Measurements from ENCODE around the gene SHB. TPM values are rescaled to one million over a fixed set of nuclear protein-coding genes. Genes with fewer than 3 reads are reported as not detected.

The SHB gene
- total and polyA plus RNA-seq, 2 of the 13 experiments (the other 11 are each of a cell fraction or from before 2014, with no cell fraction given) = 19.4 to 20.7 TPM

GRCh38 chr9:37914154-37914551 lies 154.9 kb downstream of the SHB start (continued):
- no peak for TF ChIP-seq KLF6 (CRISPR knock-in tag; IDR thresholded peaks at IDR 0.05)

- TSS peak; percentile 5 for BruUV-seq (replicated peaks)
- no peaks in the 10 kb centered on the region for H3K79me2 ChIP-seq (ENCODE audit: insufficient read depth, low read length)
- peaks cover 12 to 15% of the 10 kb centered on the region in 2 experiments; a peak in 4 of 5 replicates for H3K36me3 ChIP-seq (replicated peaks in 1 of 2; ENCODE audit: control insufficient read depth in 1 of 2, insufficient read depth in 2 of 2, low read length in 2 of 2)
- no peak overlapping the region for H3K4me3 ChIP-seq (replicated peaks in 1 of 3; ENCODE audit: insufficient read depth in 1 of 3, low read depth in 2 of 3, low read length in 3 of 3)
- no peak overlapping the region for H3K27ac ChIP-seq (ENCODE audit: extremely low read length, insufficient read depth, low read length)
- CTCF ChIA-PET (ENCODE audit: low intra/inter-chr PET ratio, low total read pairs) = interaction anchor here (0.8 to 2.9 kb wide), 6 partner anchors 9 to 431 kb away, joined by 3 to 19 read pairs (median 4); partner anchors contain the start of gene SLC25A51
- peak; percentile 97 for FAIRE-seq
- no peak overlapping the region for H3K9ac ChIP-seq (ENCODE audit: insufficient read depth, low read depth, low read length)
- WGBS (ENCODE audit: low lambda C conversion rate) = 58% methylated on average over 5 of the region's 11 CpGs
- POLR2A ChIA-PET = interaction anchor here (0.7 to 1.4 kb wide), 7 partner anchors 95 to 157 kb away, joined by 3 to 5 read pairs (median 4); no protein-coding TSS in a partner anchor
- DNase-seq (ENCODE audit: low spot score) = peak; percentile 81
- intact Hi-C loops (cut with micrococcal nuclease; ENCODE audit: unreplicated experiment) = loop anchor here (1.0 to 5.0 kb wide), 7 partner anchors 54 to 449 kb away; no protein-coding TSS in a partner anchor
- peaks cover 17% of the 10 kb centered on the region for H3K4me1 ChIP-seq (ENCODE audit: insufficient read depth, low read length)
- H3K4me2 ChIP-seq (ENCODE audit: low read depth, low read length) = no peak overlapping the region
- peak; percentile 78 for ATAC-seq
- in situ Hi-C loops (cut with HindIII; ENCODE audit: extremely low pct_ligation_motif_present, low pct_unique_long_range_greater_than_20kb) = loop anchor here (5.0 to 25.0 kb wide), 2 partner anchors 249 to 426 kb away; partner anchors contain the start of gene POLR1E
- no peaks in the 10 kb centered on the region for H3K9me3 ChIP-seq (ENCODE audit: low read length)
- no peaks in the 10 kb centered on the region for H4K20me1 ChIP-seq (ENCODE audit: insufficient read depth, low read length)
- H2AFZ ChIP-seq (ENCODE audit: low read length) = no peak overlapping the region
- no peaks in the 10 kb centered on the region for H3K27me3 ChIP-seq (ENCODE audit: control insufficient read depth in 1 of 2, insufficient read depth in 2 of 2, low read length in 2 of 2)
- TF ChIP-seq, protein P1, sequence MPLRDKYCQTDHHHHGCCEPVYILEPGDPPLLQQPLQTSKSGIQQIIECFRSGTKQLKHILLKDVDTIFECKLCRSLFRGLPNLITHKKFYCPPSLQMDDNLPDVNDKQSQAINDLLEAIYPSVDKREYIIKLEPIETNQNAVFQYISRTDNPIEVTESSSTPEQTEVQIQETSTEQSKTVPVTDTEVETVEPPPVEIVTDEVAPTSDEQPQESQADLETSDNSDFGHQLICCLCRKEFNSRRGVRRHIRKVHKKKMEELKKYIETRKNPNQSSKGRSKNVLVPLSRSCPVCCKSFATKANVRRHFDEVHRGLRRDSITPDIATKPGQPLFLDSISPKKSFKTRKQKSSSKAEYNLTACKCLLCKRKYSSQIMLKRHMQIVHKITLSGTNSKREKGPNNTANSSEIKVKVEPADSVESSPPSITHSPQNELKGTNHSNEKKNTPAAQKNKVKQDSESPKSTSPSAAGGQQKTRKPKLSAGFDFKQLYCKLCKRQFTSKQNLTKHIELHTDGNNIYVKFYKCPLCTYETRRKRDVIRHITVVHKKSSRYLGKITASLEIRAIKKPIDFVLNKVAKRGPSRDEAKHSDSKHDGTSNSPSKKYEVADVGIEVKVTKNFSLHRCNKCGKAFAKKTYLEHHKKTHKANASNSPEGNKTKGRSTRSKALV (CRISPR knock-in tag; IDR thresholded peaks at IDR 0.05) = no peak
- peak; percentile 84 for TF ChIP-seq AKAP8 (CRISPR knock-in tag; IDR thresholded peaks at IDR 0.05)
- TF ChIP-seq, protein P2, sequence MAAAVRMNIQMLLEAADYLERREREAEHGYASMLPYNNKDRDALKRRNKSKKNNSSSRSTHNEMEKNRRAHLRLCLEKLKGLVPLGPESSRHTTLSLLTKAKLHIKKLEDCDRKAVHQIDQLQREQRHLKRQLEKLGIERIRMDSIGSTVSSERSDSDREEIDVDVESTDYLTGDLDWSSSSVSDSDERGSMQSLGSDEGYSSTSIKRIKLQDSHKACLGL (CRISPR knock-in tag; IDR thresholded peaks at IDR 0.05) = no peak
- TF ChIP-seq ZNF563 (CRISPR knock-in tag; IDR thresholded peaks at IDR 0.05) = no peak; the same call in 1 of the 2 replicates
- TF ChIP-seq, protein P3, sequence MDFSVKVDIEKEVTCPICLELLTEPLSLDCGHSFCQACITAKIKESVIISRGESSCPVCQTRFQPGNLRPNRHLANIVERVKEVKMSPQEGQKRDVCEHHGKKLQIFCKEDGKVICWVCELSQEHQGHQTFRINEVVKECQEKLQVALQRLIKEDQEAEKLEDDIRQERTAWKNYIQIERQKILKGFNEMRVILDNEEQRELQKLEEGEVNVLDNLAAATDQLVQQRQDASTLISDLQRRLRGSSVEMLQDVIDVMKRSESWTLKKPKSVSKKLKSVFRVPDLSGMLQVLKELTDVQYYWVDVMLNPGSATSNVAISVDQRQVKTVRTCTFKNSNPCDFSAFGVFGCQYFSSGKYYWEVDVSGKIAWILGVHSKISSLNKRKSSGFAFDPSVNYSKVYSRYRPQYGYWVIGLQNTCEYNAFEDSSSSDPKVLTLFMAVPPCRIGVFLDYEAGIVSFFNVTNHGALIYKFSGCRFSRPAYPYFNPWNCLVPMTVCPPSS (IDR thresholded peaks at IDR 0.05) = no peak
- no peak for TF ChIP-seq GRHL1 (CRISPR knock-in tag; conservative IDR thresholded peaks at IDR 0.05)
- TF ChIP-seq AGO2 (optimal IDR thresholded peaks at IDR 0.05; ENCODE audit: low read depth, low read length) = peak; percentile 79
Observed at GRCh38 chr9:37913480-37914153, 155.4 kb downstream of the SHB start.

Data from HepG2 (cell line).